HG03066 (cell line): Measurements from ENCODE around the gene PPP1R9B.

ENCODE experiments used
- ATAC-seq: cut with Tn5 transposase; IDR thresholded peaks from one replicate; pipeline ENCODE4 v1.9.1; 2021; ENCODE audit warnings: low read depth; ENCODE audit not compliant: unreplicated experiment

Gene PPP1R9B

DNA sequence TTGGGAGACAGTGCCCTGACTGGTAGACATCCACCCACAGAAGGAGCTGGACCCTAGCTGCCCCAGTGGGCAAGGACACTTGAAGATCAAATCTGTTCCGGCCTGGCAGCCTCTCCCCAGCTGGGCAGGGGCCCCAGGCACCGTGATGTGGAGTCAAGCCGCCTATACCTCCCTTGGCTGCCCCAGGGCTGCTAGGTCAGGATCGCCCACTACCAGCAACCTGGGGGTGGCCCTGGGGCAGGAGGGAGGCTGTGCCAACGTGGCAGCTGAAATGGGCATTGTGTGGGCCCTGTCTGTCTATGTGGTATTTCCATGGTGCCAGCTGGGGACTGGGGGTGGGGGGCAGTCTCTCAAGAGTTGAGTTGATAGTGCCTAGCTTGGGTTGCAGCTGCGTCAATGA lies 54.4 kb downstream of the PPP1R9B start:
- no peak for ATAC-seq

- no peak for ATAC-seq
Measured at GRCh38 chr17:50095626-50096037, 54.8 kb downstream of the PPP1R9B start.

GRCh38 chr17:50094753-50095619 lies 55.5 kb downstream of the PPP1R9B start, which contains the start of gene PDK2:
Gene PDK2 (plus strand): TSS chr17:50095351. CDS start chr17:50095436, 85 bp downstream.
- peak; percentile 91 for ATAC-seq

DNA sequence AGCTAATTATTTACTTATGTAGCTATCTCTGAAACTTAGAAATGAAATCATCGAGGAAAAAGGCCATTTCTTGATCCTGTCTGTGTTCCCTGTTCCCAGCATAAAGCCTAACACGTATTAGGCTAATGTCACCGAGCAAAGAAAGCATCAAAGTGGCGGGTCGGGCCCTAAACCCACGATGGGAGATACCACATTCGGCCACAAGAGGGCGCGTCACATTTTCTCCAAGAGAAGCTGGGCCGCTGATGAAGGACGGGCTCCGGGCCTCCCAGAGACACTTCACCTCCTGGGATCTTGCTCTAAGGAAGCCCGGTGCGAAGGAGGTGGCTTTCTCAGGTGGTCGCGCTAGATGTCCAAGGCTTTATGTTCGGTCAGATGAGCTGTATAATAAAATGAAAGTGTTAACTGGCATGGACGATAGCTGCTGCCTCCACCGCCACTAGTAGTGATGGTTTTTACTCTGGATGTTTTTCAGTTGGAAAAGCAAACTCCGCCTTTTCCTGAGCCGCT lies 56.2 kb downstream of the PPP1R9B start:
- ATAC-seq: peak; percentile 57

DNA sequence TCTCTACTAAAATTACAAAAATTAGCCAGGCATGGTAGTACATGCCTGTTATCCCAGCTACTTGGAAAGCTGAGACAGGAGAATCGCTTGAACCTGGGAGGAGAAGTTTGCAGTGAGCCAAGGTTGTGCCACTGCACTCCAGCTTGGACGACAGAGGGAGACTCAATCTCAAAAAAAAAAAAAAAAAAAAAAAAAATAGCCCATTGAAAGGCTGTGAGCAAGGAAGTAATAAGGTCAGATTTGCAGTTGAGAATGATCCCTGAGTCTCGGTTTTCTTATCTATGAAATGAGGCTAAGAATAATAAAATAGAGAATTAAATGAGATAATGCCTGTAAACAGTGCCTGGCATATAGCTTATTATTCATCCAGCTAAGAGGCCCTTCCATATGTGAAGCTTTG lies 56.7 kb downstream of the PPP1R9B start:
- ATAC-seq: no peak

DNA sequence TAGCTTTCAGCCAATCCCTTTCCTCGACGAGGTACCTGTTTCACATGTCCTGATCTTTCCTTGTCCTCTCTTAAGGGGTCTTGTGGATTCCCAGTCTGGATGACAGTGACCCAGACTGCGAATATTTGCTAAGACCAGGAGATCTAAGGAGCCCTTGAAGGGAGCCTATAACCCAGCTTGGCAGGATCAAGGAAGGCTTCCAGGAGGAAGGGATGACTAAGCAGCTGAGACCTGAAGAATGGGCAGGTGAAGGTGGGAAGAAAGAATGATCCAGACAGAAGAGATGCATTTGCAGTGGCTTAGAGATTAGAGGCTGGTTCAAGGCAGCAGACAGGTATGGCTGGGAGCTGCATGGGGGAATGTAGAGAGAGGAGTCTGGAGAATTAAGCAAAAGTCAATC lies 57.2 kb downstream of the PPP1R9B start:
- no peak for ATAC-seq

DNA sequence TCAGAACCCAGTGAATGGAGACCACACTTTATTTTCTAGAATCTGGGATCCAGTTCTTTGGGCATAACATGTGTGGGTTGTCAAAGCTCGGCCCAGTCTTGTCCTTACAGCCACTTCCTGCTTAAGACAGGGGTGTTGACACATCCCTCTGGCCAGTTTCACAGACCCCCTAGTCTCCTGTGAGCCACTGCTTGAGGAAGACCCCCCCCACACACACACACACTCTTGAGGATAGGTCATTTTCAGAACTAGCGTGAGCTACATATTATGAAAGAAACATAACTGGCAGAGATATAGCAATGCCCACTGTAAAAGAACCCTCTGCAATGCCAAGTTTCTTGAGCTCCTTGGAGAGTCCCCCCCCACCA lies 58.6 kb downstream of the PPP1R9B start:
- no peak for ATAC-seq

DNA sequence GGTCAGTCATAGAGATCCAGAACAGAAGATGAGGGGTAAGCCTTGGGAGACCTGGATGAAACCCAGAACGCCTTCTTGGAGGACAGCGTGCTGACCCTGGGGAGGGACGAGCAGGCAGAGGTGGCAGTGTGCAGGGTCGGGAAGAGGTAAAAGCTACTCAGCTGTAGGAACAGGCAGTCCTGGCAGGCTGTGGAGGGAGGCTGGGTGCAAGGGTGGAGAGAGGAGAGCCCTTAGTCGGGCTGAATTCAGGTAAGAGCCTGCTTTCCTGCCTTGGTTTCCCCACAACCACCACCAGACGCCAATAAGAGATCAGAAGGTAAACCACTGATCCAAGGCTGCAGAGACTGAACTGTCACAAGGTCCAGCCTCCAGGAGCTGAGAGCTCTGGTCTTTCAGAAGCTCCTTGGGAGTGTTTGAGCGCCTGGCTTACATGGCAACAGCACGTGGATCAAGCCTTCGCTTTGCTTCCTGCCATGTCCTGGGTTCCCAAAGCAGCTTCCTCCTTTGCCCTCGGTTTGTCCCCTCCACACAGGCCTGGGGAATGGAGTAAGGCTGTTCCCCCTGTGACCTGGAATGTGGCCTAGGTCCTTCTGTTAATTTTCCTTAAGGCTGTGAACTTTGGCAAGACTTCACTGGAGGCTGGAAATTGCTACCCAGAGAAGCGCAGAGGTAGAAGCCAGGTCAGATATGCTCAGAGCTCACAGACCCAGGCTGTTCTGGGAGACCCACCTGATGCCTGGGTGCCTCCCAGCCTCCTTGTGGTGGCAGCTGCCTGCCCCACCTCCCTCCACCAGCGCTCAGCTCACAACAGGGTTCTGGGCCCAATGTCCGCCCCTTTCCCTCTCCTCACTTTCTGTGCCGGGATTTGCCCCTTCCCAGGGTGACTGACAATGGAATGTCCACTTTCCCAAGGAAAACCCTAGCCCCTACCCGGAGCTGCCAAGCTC lies 59.2 kb downstream of the PPP1R9B start:
- no peak for ATAC-seq

DNA sequence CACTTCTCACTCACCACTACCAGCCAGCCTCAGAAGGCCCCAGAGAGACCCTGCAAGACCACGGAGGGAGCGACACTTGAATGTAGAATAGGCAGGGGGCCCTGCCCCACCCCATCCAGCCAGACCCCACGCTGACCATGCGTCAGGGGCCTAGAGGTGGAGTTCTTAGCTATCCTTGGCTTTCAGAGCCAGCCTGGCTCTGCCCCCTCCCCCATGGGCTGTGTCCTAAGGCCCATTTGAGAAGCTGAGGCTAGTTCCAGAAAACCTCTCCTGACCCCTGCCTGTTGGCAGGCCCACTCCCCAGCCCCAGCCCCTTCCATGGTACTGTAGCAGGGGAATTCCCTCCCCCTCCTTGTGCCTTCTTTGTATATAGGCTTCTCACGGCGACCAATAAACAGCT lies 60.4 kb downstream of the PPP1R9B start:
- ATAC-seq: no peak

DNA sequence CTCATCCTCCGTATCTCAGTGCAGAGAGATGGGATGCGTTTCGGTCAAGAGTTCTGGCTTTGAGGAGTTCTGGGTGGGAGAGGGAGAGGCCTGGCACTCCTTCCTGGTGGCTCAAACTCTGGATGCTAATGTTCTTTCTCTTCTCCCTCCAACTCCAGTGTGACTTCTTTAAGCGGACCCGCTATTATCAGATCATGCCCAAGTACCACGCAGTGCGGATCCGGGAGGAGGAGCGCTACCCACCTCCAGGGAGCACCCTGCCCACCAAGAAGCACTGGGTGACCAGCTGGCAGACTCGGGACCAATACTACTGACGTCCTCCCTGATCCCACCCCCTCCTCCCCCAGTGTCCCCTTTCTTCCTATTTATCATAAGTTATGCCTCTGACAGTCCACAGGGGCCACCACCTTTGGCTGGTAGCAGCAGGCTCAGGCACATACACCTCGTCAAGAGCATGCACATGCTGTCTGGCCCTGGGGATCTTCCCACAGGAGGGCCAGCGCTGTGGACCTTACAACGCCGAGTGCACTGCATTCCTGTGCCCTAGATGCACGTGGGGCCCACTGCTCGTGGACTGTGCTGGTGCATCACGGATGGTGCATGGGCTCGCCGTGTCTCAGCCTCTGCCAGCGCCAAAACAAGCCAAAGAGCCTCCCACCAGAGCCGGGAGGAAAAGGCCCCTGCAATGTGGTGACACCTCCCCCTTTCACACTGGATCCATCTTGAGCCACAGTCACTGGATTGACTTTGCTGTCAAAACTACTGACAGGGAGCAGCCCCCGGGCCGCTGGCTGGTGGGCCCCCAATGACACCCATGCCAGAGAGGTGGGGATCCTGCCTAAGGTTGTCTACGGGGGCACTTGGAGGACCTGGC lies 61.3 kb downstream of the PPP1R9B start:
- ATAC-seq: no peak

- ATAC-seq: no peak
Measured at GRCh38 chr17:50087912-50088405, 62.5 kb downstream of the PPP1R9B start.

GRCh38 chr17:50087246-50087911 lies 63.1 kb downstream of the PPP1R9B start:
- no peak for ATAC-seq
